Mucosa of descending colon (tissue), 3 donors: ENCODE data around the gene ZNF3. TPM values are rescaled to one million over a fixed set of nuclear protein-coding genes. Genes with fewer than 3 reads are reported as not detected.

Experiments used
- ATAC-seq: fragments of 200-7000 bp; cut with Tn5 transposase; one replicate; pipeline ENCODE4 v1.9.1; 2020; ENCODE audit warnings: mild to moderate bottlenecking, moderate library complexity
- DNase-seq, 3 donors: peaks; one replicate each; pipeline ENCODE4 v3.0.0-alpha.2; 2020
- H3K36me3 ChIP-seq: fragments of 200-600 bp; one replicate; pipeline ENCODE4 v1.8.0; 2021; ENCODE audit warnings: low read depth, mild to moderate bottlenecking
- H3K4me1 ChIP-seq: fragments of 200-600 bp; one replicate; pipeline ENCODE4 v1.8.0; 2021; ENCODE audit warnings: low read depth, mild to moderate bottlenecking
- H3K4me3 ChIP-seq: fragments of 200-600 bp; one replicate; pipeline ENCODE4 v1.8.0; 2021; ENCODE audit warnings: mild to moderate bottlenecking
- H3K9me3 ChIP-seq: fragments of 200-600 bp; one replicate; pipeline ENCODE4 v1.8.0; 2021; ENCODE audit warnings: mild to moderate bottlenecking
- intact Hi-C, 2 donors: fragments of 100-400 bp; cut with DNase I in 1 of 2; cut with micrococcal nuclease in 1 of 2; formaldehyde crosslinking; loops; one replicate each; pipeline versions ENCODE4 v1.11.0 to v1.11.1; 2022; cut with DNase I, micrococcal nuclease
- total RNA-seq, 3 donors: library from RNA; stranded (reverse); fragmentation: NEBNext Ultra II Directional in 2 of 3; extraction: Animal tissue kit (Norgen Biotek cat#: 25700) in 2 of 3; gene quantifications; one replicate each; pipeline versions ENCODE4 v1.2.1 to v1.2.4, GENCODE V29; 2021 to 2023
- TF ChIP-seq, protein P1 (sequence below): fragments of 200-600 bp; IDR thresholded peaks from one replicate; pipeline ENCODE4 v1.8.0; 2022; ENCODE audit warnings: antibody characterized with exemption, mild to moderate bottlenecking
- donor health status: DM: no; HTN: no; CAD: no; lungs with moderate emphysema.
- donor health status: DM: no; HTN: no; CAD: no.
- donor health status: DM: no; HTN: yes; CAD: no.

The ZNF3 gene
- total RNA-seq, 3 donors from 2014 or later, result 32.6 to 46.1 (median 35.8) TPM

DNA sequence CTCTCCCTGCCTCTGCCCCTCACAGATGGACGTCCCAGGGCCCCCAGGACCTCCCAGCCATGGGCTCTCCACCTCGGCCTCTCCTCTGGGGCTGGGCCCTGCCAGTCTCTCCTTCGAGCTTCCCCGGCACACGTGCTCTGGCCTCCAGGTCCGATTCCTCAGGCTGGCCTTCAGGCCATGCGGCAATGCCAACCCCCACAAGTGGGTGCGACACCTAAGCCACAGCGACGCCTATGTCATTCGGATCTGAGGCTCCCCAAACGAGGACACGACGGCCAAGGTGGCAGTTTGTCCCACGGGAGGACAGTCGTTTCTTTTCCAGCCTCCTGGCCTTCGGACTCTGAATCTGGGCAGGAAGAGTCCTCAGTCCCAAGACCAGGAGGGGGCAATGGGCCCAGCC is 25.1 kb upstream of the ZNF3 start:
- intact Hi-C loops, result no loop called here
- no peak for ATAC-seq
- no peak for DNase-seq
- Histone ChIP-seq H3K4me1 (peaks cover 3% of the 10 kb centered on the region), H3K36me3 (no peaks in the 10 kb centered on the region), H3K9me3 (no peaks in the 10 kb centered on the region), H3K4me3 (no peak overlapping the region)
- TF ChIP-seq, protein P1, sequence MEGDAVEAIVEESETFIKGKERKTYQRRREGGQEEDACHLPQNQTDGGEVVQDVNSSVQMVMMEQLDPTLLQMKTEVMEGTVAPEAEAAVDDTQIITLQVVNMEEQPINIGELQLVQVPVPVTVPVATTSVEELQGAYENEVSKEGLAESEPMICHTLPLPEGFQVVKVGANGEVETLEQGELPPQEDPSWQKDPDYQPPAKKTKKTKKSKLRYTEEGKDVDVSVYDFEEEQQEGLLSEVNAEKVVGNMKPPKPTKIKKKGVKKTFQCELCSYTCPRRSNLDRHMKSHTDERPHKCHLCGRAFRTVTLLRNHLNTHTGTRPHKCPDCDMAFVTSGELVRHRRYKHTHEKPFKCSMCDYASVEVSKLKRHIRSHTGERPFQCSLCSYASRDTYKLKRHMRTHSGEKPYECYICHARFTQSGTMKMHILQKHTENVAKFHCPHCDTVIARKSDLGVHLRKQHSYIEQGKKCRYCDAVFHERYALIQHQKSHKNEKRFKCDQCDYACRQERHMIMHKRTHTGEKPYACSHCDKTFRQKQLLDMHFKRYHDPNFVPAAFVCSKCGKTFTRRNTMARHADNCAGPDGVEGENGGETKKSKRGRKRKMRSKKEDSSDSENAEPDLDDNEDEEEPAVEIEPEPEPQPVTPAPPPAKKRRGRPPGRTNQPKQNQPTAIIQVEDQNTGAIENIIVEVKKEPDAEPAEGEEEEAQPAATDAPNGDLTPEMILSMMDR, result no peak

GRCh38 chr7:100105534-100105933 is 24.0 kb upstream of the ZNF3 start:
- Histone ChIP-seq H3K4me1 (peaks cover 3% of the 10 kb centered on the region), H3K4me3 (no peak overlapping the region), H3K9me3 (no peaks in the 10 kb centered on the region), H3K36me3 (no peaks in the 10 kb centered on the region)
- intact Hi-C loops, result no loop called here
- DNase-seq (no peak), ATAC-seq (no peak)
- TF ChIP-seq, protein P1, result no peak

DNA sequence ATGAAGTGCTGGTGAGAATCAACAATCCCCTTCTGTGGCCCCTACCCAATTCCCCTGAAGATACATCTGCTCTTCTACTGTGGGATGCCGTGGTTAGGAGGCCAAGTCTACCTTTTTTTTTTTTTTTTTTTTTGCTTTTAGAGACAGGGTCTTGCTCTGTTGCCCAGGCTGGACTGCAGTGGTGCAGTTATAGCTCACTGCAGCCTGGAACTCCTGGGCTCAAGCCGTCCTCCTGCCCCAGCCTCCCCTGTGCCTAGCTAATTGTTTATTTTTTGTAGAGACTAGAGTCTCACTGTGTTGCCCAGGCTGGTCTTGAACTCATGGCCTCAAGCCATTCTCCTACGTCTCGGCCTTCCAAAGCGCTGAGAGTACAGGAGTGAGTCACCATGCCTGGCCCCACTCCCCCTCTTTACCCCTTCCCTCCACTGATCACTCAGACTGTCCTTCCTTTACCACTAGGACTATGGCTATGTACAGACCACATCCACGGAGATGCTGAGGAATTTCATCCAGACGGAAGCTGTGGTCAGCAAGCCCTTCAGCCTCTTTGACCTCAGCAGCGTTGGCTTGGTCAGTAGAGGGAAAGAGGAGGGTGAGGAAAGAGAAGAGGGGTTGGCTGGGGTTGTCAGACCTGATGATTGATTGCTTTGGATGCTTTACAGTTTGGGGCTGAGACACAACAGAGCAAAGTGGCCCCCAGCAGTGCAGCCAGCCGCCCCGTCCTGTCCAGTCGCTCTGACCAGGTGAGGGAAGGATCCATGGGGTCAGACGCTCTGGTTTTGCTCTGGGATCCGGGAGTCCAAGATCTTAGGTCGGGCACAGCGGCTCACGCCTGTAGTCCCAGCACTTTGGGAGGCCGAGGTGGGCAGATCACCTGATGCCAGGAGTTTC is 21.7 kb upstream of the ZNF3 start:
- H3K4me1 ChIP-seq, result peaks cover 9% of the 10 kb centered on the region
- no peaks in the 10 kb centered on the region for H3K9me3 ChIP-seq
- H3K4me3 ChIP-seq, result no peak overlapping the region
- ATAC-seq, result no peak
- DNase-seq, result no peak
- no peaks in the 10 kb centered on the region for H3K36me3 ChIP-seq
- intact Hi-C loops, result no loop called here
- TF ChIP-seq, protein P1, result no peak

DNA sequence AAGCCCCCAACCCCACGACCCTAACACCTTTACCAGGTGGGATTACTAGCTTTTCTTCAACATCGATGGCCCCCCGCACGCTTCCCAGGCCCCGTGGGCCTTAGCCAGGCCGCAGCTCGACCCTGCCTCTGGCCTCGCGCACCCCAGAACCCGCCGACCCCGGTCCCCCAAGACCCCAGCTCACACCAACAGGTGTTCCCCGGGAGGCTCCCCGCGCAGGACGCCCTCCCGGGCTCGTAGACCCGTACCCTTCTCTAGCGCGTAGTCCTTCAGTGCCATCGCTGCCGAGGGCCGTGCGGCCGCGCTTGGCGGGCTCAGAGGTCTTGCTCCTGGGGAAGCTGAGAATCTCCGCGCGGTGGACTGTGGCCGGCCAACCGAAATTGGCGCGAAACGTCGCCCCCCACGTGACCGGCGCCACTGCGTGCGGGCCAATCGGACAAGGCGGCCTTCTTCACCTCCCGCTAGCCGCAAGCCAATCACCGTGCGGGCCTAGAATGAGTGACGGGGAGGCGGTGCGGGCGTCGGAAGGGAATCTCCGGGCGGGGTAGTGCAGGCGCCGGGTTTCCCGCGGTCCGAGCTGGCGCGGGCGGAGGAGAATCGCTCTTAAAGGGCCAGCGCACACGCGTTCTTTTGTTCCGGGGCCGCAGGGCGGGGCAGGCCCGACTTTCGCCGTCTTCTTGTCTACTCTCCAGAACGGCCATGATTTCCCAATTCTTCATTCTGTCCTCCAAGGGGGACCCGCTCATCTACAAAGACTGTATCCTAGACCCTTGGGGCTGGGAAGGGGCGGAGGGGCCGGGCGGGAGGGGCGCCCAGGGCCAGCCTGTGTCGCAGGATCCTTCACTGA is 19.7 kb upstream of the ZNF3 start, which contains the start of the genes AP4M1 and MCM7:
TSS of gene AP4M1 (plus strand) at position 628 of the 847 bp plus-strand sequence. CDS start at position 700, 72 bp downstream.
TSS of gene MCM7 (minus strand) at position 382 of the 847 bp plus-strand sequence. CDS start at position 279, 103 bp downstream.
- intact Hi-C loops, result no loop called here
- TF ChIP-seq, protein P1, result no peak
- Histone ChIP-seq H3K4me3 (peak within 1 kb of the TSS; percentile 87), H3K36me3 (peaks cover 5% of the 10 kb centered on the region), H3K9me3 (no peaks in the 10 kb centered on the region), H3K4me1 (peaks cover 9% of the 10 kb centered on the region)
- ATAC-seq (peak; percentile 91), DNase-seq (peak; percentile 97 to 99 (median 99))

- Histone ChIP-seq H3K4me3 (peak overlapping the region; percentile 87), H3K4me1 (peaks cover 9% of the 10 kb centered on the region), H3K36me3 (peaks cover 5% of the 10 kb centered on the region), H3K9me3 (no peaks in the 10 kb centered on the region)
- intact Hi-C loops, result no loop called here
- TF ChIP-seq, protein P1, result no peak
- DNase-seq (peak; percentile 95 to 96 (median 96)), ATAC-seq (peak; percentile 89)
Observed at GRCh38 chr7:100100420-100101015, 19.0 kb upstream of the ZNF3 start.
